Neutrophil (primary cell): Measurements from ENCODE around the gene TNNT3.

Source experiments
- H3K27ac ChIP-seq: fragments of 200-600 bp; sonication (generic); 2 replicates; pipeline ENCODE4 v1.5.1; 2016; ENCODE audit warnings: mild to moderate bottlenecking, moderate library complexity
- H3K27me3 ChIP-seq: fragments of 200-600 bp; sonication (generic); 2 replicates; pipeline ENCODE4 v1.6.0; 2016; ENCODE audit warnings: mild to moderate bottlenecking
- H3K36me3 ChIP-seq: fragments of 200-600 bp; sonication (generic); 2 replicates; pipeline ENCODE4 v1.5.1; 2017
- H3K4me1 ChIP-seq, 2 experiments: fragments of 200-600 bp in 1 of 2; sonication (generic) in 1 of 2; 1 replicate in 1 of 2; 2 replicates in 1 of 2; pipeline versions ENCODE4 v1.5.1 to v1.6.1; 2013 to 2016; ENCODE audit warnings: low read depth in 1 of 2, low read length in 1 of 2, mild to moderate bottlenecking in 1 of 2, moderate library complexity in 1 of 2; ENCODE audit not compliant: control insufficient read depth in 1 of 2, insufficient read depth in 1 of 2
- H3K4me3 ChIP-seq, 2 experiments: fragments of 200-600 bp in 1 of 2; sonication (generic) in 1 of 2; 1 replicate in 1 of 2; 2 replicates in 1 of 2; pipeline ENCODE4 v1.5.1; 2013 to 2016; ENCODE audit warnings: low read depth in 1 of 2, low read length in 1 of 2, mild to moderate bottlenecking in 1 of 2, moderate library complexity in 1 of 2
- H3K9me3 ChIP-seq: fragments of 200-600 bp; sonication (generic); 2 replicates; pipeline ENCODE4 v1.5.1; 2016
- TF ChIP-seq, protein P1 (sequence below): fragments of 200-600 bp; sonication (generic); IDR thresholded peaks from 2 replicates; pipeline ENCODE4 v1.5.1; 2016; ENCODE audit warnings: antibody characterized with exemption

Gene TNNT3

DNA sequence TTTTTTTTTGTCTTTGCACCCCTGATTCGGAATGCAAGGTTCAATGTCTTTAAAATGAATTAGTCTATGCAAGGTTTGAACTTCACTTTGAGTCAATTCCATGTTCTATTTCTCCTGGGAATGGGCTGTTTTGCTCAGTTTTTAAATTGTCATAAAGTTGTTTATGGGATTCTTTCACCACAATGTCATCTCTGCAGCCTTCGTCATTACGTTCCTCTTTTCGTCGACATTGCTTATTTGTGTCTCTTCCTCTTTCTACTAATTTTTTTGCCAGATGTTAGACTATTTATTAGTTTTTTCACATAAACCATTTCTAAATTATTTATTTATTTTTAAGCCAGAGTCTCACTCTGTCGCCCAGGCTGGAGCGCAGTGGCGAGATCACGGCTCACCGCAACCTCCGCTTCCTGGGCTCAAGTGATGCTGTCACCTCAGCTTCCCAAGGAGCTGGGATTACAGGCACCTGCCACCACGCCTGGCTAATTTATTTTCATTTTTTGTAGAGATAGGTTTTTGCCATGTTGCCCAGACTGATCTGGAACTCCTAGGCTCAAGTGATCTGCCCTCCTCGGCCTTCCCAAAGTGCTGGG lies 7.1 kb upstream of the TNNT3 start:
- TF ChIP-seq, protein P1, sequence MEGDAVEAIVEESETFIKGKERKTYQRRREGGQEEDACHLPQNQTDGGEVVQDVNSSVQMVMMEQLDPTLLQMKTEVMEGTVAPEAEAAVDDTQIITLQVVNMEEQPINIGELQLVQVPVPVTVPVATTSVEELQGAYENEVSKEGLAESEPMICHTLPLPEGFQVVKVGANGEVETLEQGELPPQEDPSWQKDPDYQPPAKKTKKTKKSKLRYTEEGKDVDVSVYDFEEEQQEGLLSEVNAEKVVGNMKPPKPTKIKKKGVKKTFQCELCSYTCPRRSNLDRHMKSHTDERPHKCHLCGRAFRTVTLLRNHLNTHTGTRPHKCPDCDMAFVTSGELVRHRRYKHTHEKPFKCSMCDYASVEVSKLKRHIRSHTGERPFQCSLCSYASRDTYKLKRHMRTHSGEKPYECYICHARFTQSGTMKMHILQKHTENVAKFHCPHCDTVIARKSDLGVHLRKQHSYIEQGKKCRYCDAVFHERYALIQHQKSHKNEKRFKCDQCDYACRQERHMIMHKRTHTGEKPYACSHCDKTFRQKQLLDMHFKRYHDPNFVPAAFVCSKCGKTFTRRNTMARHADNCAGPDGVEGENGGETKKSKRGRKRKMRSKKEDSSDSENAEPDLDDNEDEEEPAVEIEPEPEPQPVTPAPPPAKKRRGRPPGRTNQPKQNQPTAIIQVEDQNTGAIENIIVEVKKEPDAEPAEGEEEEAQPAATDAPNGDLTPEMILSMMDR, result no peak
- H3K9me3 ChIP-seq, result no peaks in the 10 kb centered on the region
- peak overlapping the region; percentile 84 for H3K27ac ChIP-seq

GRCh38 chr11:1913271-1914060 lies 6.0 kb upstream of the TNNT3 start:
- TF ChIP-seq, protein P1, result no peak

More for the DNA sequence above, 7.1 kb upstream of the TNNT3 start:
- Histone ChIP-seq H3K36me3 (peaks cover 7% of the 10 kb centered on the region), H3K27me3 (no peaks in the 10 kb centered on the region), H3K4me1 (peaks cover 10 to 13% of the 10 kb centered on the region in 2 experiments), H3K4me3 (no peak overlapping the region)

DNA sequence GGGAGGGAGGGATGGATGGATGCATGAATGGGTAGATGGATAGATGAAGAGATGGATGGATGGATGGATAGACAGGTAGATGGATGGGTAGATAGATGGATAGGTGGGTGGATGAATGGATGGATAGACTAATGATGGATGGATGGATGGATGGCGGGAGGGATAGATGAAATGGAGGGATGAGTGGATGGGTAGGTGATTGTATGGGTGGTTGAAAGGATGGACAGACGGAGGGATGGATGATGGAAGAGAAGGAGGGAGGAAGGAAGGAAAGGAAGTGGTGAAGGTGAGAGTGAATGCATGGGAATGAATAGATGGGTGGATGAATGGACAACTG lies 3.7 kb upstream of the TNNT3 start:
- Histone ChIP-seq H3K27me3 (no peaks in the 10 kb centered on the region), H3K4me3 (no peak overlapping the region), H3K36me3 (peaks cover 7% of the 10 kb centered on the region), H3K4me1 (peaks cover 10 to 13% of the 10 kb centered on the region in 2 experiments), H3K9me3 (no peaks in the 10 kb centered on the region), H3K27ac (peak overlapping the region; percentile 57)
- TF ChIP-seq, protein P1, result no peak

More at GRCh38 chr11:1913271-1914060, 6.0 kb upstream of the TNNT3 start:
- H3K27ac ChIP-seq, result peak overlapping the region; percentile 15
- peaks cover 10 to 13% of the 10 kb centered on the region in 2 experiments for H3K4me1 ChIP-seq
- no peaks in the 10 kb centered on the region for H3K9me3 ChIP-seq
- peaks cover 7% of the 10 kb centered on the region for H3K36me3 ChIP-seq
- H3K27me3 ChIP-seq, result no peaks in the 10 kb centered on the region
- no peak overlapping the region for H3K4me3 ChIP-seq

- no peak overlapping the region for H3K4me3 ChIP-seq
- no peaks in the 10 kb centered on the region for H3K27me3 ChIP-seq
- peaks cover 7% of the 10 kb centered on the region for H3K36me3 ChIP-seq
Observed at GRCh38 chr11:1916132-1916985, 3.1 kb upstream of the TNNT3 start.

GRCh38 chr11:1916986-1917522 lies 2.4 kb upstream of the TNNT3 start:
- Histone ChIP-seq H3K27ac (peak overlapping the region; percentile 57), H3K27me3 (no peaks in the 10 kb centered on the region), H3K4me1 (peaks cover 6 to 8% of the 10 kb centered on the region in 2 experiments), H3K36me3 (peaks cover 7% of the 10 kb centered on the region), H3K4me3 (no peak overlapping the region), H3K9me3 (no peaks in the 10 kb centered on the region)
- TF ChIP-seq, protein P1, result no peak

More at GRCh38 chr11:1916132-1916985, 3.1 kb upstream of the TNNT3 start:
- no peaks in the 10 kb centered on the region for H3K9me3 ChIP-seq
- H3K27ac ChIP-seq, result peak overlapping the region; percentile 57
- H3K4me1 ChIP-seq, result peaks cover 10 to 13% of the 10 kb centered on the region in 2 experiments
- TF ChIP-seq, protein P1, result no peak
